SU-DHL-6 (cell line): ENCODE measurements around the gene ZNF780B.

ENCODE experiments used
- H2AFZ ChIP-seq: fragments of 200-600 bp; sonication (generic); 2 replicates; pipeline ENCODE4 v1.6.1; 2014; ENCODE audit warnings: low read depth, mild to moderate bottlenecking, moderate library complexity, mixed read lengths, antibody characterized with exemption, low read length; ENCODE audit not compliant: severe bottlenecking
- H3F3A ChIP-seq: fragments of 200-600 bp; shearing (Covaris generic); 2 replicates; pipeline ENCODE4 v1.6.0; 2016; ENCODE audit warnings: antibody characterized with exemption, mild to moderate bottlenecking; ENCODE audit not compliant: insufficient read depth
- H3K27ac ChIP-seq: fragments of 200-600 bp; sonication (generic); 2 replicates; pipeline ENCODE4 v1.5.1; 2016; ENCODE audit warnings: low read depth, mild to moderate bottlenecking, low read length, moderate library complexity, mixed read lengths
- H3K27me3 ChIP-seq: fragments of 200-600 bp; sonication (generic), shearing (Covaris generic); 2 replicates; pipeline ENCODE4 v1.6.0; 2014; ENCODE audit warnings: mild to moderate bottlenecking, low read length
- H3K36me3 ChIP-seq: fragments of 200-600 bp; sonication (generic); 2 replicates; pipeline ENCODE4 v1.6.1; 2014; ENCODE audit warnings: mild to moderate bottlenecking, low read length, mixed read lengths
- H3K4me2 ChIP-seq: fragments of 300-600, 200-600 bp; shearing (Covaris generic), sonication (generic); 2 replicates; pipeline ENCODE4 v1.6.0; 2014; ENCODE audit warnings: low read length, low read depth, mild to moderate bottlenecking; ENCODE audit not compliant: poor library complexity, severe bottlenecking
- H3K4me3 ChIP-seq: fragments of 200-600 bp; sonication (generic); 2 replicates; pipeline ENCODE4 v1.5.1; 2014; ENCODE audit warnings: antibody characterized with exemption, low read length, mild to moderate bottlenecking, mixed read lengths; ENCODE audit not compliant: insufficient read depth, poor library complexity, severe bottlenecking
- H3K79me2 ChIP-seq: fragments of 200-600 bp; sonication (generic); 2 replicates; pipeline ENCODE4 v1.6.1; 2014; ENCODE audit warnings: mild to moderate bottlenecking, low read length, moderate library complexity; ENCODE audit not compliant: insufficient read depth
- H3K9ac ChIP-seq: fragments of 200-600 bp; sonication (generic); 2 replicates; pipeline ENCODE4 v1.7.0; 2014; ENCODE audit warnings: mild to moderate bottlenecking, low read length
- H3K9me2 ChIP-seq: fragments of 200-600 bp; sonication (generic); replicated peaks from 2 replicates; pipeline ENCODE4 v1.6.1; 2014; ENCODE audit warnings: low read length; ENCODE audit not compliant: insufficient read depth
- H3K9me3 ChIP-seq: fragments of 200-600 bp; sonication (generic); 2 replicates; pipeline ENCODE4 v1.6.1; 2014; ENCODE audit warnings: low read length, mixed read lengths; ENCODE audit not compliant: insufficient read depth
- H4K20me1 ChIP-seq: fragments of 200-600 bp; sonication (generic); 2 replicates; pipeline ENCODE4 v1.6.1; 2014; ENCODE audit warnings: low read depth, mild to moderate bottlenecking, antibody characterized with exemption, low read length, moderate library complexity, mixed read lengths
- CTCF ChIP-seq: fragments of 200-600 bp; sonication (generic); IDR thresholded peaks from one replicate; pipeline ENCODE4 v1.5.1; 2017; ENCODE audit warnings: antibody characterized with exemption, mild to moderate bottlenecking, low read length, moderate library complexity; ENCODE audit not compliant: insufficient read depth, poor library complexity, severe bottlenecking
- EZH2phosphoT487 ChIP-seq: fragments of 200-600 bp; sonication (generic), shearing (Covaris generic); conservative IDR thresholded peaks from 2 replicates; pipeline ENCODE4 v1.6.1; 2018; ENCODE audit warnings: mild to moderate bottlenecking, antibody characterized with exemption, low read length, moderate library complexity, mixed read lengths

The ZNF780B gene

GRCh38 chr19:40035996-40036395, 20.0 kb downstream of the ZNF780B start:
- Histone ChIP-seq H3K27me3 (no peaks in the 10 kb centered on the region), H3K9me3 (peaks cover 51% of the 10 kb centered on the region; the same call in 1 of the 2 replicates)

GRCh38 chr19:40033989-40034560, 22.0 kb downstream of the ZNF780B start:
- no peaks in the 10 kb centered on the region for H3K79me2 ChIP-seq
- H3K9me3 ChIP-seq = peaks cover 63% of the 10 kb centered on the region; the same call in 1 of the 2 replicates
- H3F3A ChIP-seq = no peaks in the 10 kb centered on the region
- TF ChIP-seq CTCF = no peak
- TF ChIP-seq EZH2phosphoT487 = no peak
- H3K9me2 ChIP-seq = no peaks in the 10 kb centered on the region
- H4K20me1 ChIP-seq = no peaks in the 10 kb centered on the region
- H3K4me2 ChIP-seq = no peak overlapping the region
- no peak overlapping the region for H2AFZ ChIP-seq
- no peak overlapping the region for H3K4me3 ChIP-seq
- H3K27me3 ChIP-seq = no peaks in the 10 kb centered on the region
- H3K36me3 ChIP-seq = peaks cover 17% of the 10 kb centered on the region
- no peak overlapping the region for H3K9ac ChIP-seq
- no peak overlapping the region for H3K27ac ChIP-seq

More at GRCh38 chr19:40035996-40036395, 20.0 kb downstream of the ZNF780B start:
- H4K20me1 ChIP-seq = no peaks in the 10 kb centered on the region
- peaks cover 14% of the 10 kb centered on the region; the same call in 1 of the 2 replicates for H3K36me3 ChIP-seq
- H2AFZ ChIP-seq = no peak overlapping the region
- no peak overlapping the region for H3K4me2 ChIP-seq
- H3K27ac ChIP-seq = no peak overlapping the region
- H3K79me2 ChIP-seq = no peaks in the 10 kb centered on the region
- H3K4me3 ChIP-seq = no peak overlapping the region
- no peaks in the 10 kb centered on the region for H3K9me2 ChIP-seq
- no peak for TF ChIP-seq CTCF
- TF ChIP-seq EZH2phosphoT487 = no peak
- no peaks in the 10 kb centered on the region for H3F3A ChIP-seq
- no peak overlapping the region for H3K9ac ChIP-seq

GRCh38 chr19:40026597-40026970, 29.4 kb downstream of the ZNF780B start:
- TF ChIP-seq CTCF = no peak
- TF ChIP-seq EZH2phosphoT487 = no peak
- Histone ChIP-seq H3K36me3 (peaks cover 3% of the 10 kb centered on the region; the same call in 1 of the 2 replicates), H3K27ac (no peak overlapping the region), H4K20me1 (no peaks in the 10 kb centered on the region), H3K79me2 (no peaks in the 10 kb centered on the region), H2AFZ (no peak overlapping the region), H3K9me3 (peaks cover 62% of the 10 kb centered on the region; the same call in 1 of the 2 replicates), H3F3A (no peaks in the 10 kb centered on the region), H3K4me3 (no peak overlapping the region), H3K9ac (no peak overlapping the region), H3K27me3 (no peaks in the 10 kb centered on the region), H3K4me2 (no peak overlapping the region), H3K9me2 (no peaks in the 10 kb centered on the region)
